HCT116 (cell line): Measurements from ENCODE around the gene DOP1B. TPM values are rescaled to one million over a fixed set of nuclear protein-coding genes. Genes with fewer than 3 reads are reported as not detected.

Experiments
- ATAC-seq: fragments of 200-7000 bp; cut with Tn5 transposase; 2 replicates; pipeline ENCODE4 v1.9.1; 2020; ENCODE audit warnings: mild to moderate bottlenecking, moderate library complexity
- BruUV-seq: library from RNA; stranded (reverse); fragments of 400-500 nt; replicated peaks from 2 replicates; lab custom pipeline; 2021; lab: Mats Ljungman, UMichigan
- CTCF ChIA-PET: fragments of 300-600 bp; sonication (Branson Sonifier 250); formaldehyde crosslinking; loops from one replicate; lab custom pipeline; 2021; ENCODE audit warnings: antibody characterized with exemption; lab: Charles Lee
- POLR2A ChIA-PET: fragments of 300-600, 350-600 bp; sonication (Branson Sonifier 250); formaldehyde crosslinking; loops from one replicate; lab custom pipeline; 2021; ENCODE audit warnings: antibody characterized with exemption; lab: Charles Lee
- RAD21 ChIA-PET, 2 experiments: fragments of 300-600 bp; sonication (Branson Sonifier 250); formaldehyde crosslinking; loops; one replicate each; lab custom pipeline; 2023; ENCODE audit warnings: low total read pairs in 2 of 2; ENCODE audit not compliant: uncharacterized antibody in 2 of 2, unreplicated experiment in 2 of 2, low non-redundant PET in 1 of 2; lab: Charles Lee
- DNase-seq: peaks from one replicate; pipeline ENCODE4 v3.0.0-alpha.2; 2010; ENCODE audit warnings: low read depth, low spot score
- H2AFZ ChIP-seq: fragments of 200-600 bp; shearing (Covaris generic), sonication (generic); 2 replicates; pipeline ENCODE4 v1.6.1; 2017; ENCODE audit warnings: low read depth, mixed run types, mixed read lengths, antibody characterized with exemption, low read length; ENCODE audit not compliant: poor library complexity, severe bottlenecking
- H3K27ac ChIP-seq: 2 replicates; pipeline ENCODE4 v1.5.1; 2012; ENCODE audit warnings: low read depth, low read length
- H3K27me3 ChIP-seq: fragments of 200-600 bp; sonication (generic); 2 replicates; pipeline ENCODE4 v1.6.1; 2016; ENCODE audit warnings: mixed run types, low read length, mixed read lengths; ENCODE audit not compliant: insufficient read depth
- H3K36me3 ChIP-seq, 2 experiments: fragments of 200-500 bp in 1 of 2; fragments of 200-600 bp in 1 of 2; sonication (Bioruptor generic) in 1 of 2; sonication (generic) in 1 of 2; 2 replicates each; pipeline versions ENCODE4 v1.5.1 to v1.6.1; 2014 to 2016; ENCODE audit warnings: low read length in 2 of 2, inconsistent platforms in 1 of 2, mixed read lengths in 1 of 2, mixed run types in 1 of 2; ENCODE audit not compliant: insufficient read depth in 2 of 2, control insufficient read depth in 1 of 2
- H3K4me1 ChIP-seq, 2 experiments: fragments of 200-600 bp in 1 of 2; sonication (generic) in 1 of 2; 2 replicates each; pipeline versions ENCODE4 v1.5.1 to v1.6.1; 2012 to 2017; ENCODE audit warnings: low read length in 2 of 2, inconsistent platforms in 1 of 2, mild to moderate bottlenecking in 1 of 2, mixed read lengths in 1 of 2, mixed run types in 1 of 2, moderate library complexity in 1 of 2; ENCODE audit not compliant: insufficient read depth in 2 of 2, control insufficient read depth in 1 of 2
- H3K4me2 ChIP-seq: fragments of 200-600 bp; sonication (generic); 2 replicates; pipeline ENCODE4 v1.6.1; 2017; ENCODE audit warnings: mixed run types, low read length, mixed read lengths
- H3K4me3 ChIP-seq, 2 experiments: fragments of 200-600 bp in 1 of 2; sonication (generic) in 1 of 2; replicated peaks in 1 of 2; 2 replicates each; pipeline ENCODE4 v1.5.1; 2011 to 2016; ENCODE audit warnings: low read length in 2 of 2, control low read depth in 1 of 2, low read depth in 1 of 2, mild to moderate bottlenecking in 1 of 2, mixed read lengths in 1 of 2, mixed run types in 1 of 2
- H3K79me2 ChIP-seq: fragments of 200-600 bp; sonication (generic); 2 replicates; pipeline ENCODE4 v1.6.1; 2017; ENCODE audit warnings: mild to moderate bottlenecking, mixed run types, low read length, moderate library complexity, mixed read lengths; ENCODE audit not compliant: insufficient read depth
- H3K9ac ChIP-seq: fragments of 200-600 bp; sonication (generic); 2 replicates; pipeline ENCODE4 v1.6.1; 2016; ENCODE audit warnings: low read length, mixed read lengths
- H3K9me2 ChIP-seq: fragments of 200-600 bp; sonication (generic), shearing (Covaris generic); 2 replicates; pipeline ENCODE4 v1.6.1; 2017; ENCODE audit warnings: mixed run types, mild to moderate bottlenecking, moderate library complexity; ENCODE audit not compliant: insufficient read depth
- H3K9me3 ChIP-seq, 2 experiments: fragments of 200-500 bp in 1 of 2; fragments of 200-600 bp in 1 of 2; sonication (Bioruptor generic) in 1 of 2; sonication (generic) in 1 of 2; 2 replicates each; pipeline ENCODE4 v1.6.1; 2014 to 2017; ENCODE audit warnings: low read length in 2 of 2, mixed read lengths in 2 of 2, inconsistent platforms in 1 of 2, low read depth in 1 of 2, mild to moderate bottlenecking in 1 of 2, mixed run types in 1 of 2, moderate library complexity in 1 of 2; ENCODE audit not compliant: control insufficient read depth in 1 of 2, insufficient read depth in 1 of 2
- H4K20me1 ChIP-seq: fragments of 200-600 bp; sonication (generic), shearing (Covaris generic); 2 replicates; pipeline ENCODE4 v1.6.1; 2017; ENCODE audit warnings: mixed run types, mild to moderate bottlenecking, moderate library complexity; ENCODE audit not compliant: insufficient read depth
- ATF3 ChIP-seq: IDR thresholded peaks from 2 replicates; pipeline ENCODE4 v1.6.1; 2012
- EGR1 ChIP-seq: IDR thresholded peaks from 2 replicates; pipeline ENCODE4 v1.6.1; 2012; ENCODE audit warnings: low read depth
- ELF1 ChIP-seq: IDR thresholded peaks from 2 replicates; pipeline ENCODE4 v1.6.1; 2012; ENCODE audit warnings: low read depth, borderline replicate concordance
- EZH2 ChIP-seq: fragments of 200-600 bp; sonication (generic); IDR thresholded peaks from 2 replicates; pipeline ENCODE4 v1.6.1; 2017; ENCODE audit warnings: antibody characterized with exemption, mixed run types
- EZH2phosphoT487 ChIP-seq: fragments of 200-600 bp; IDR thresholded peaks from 2 replicates; pipeline ENCODE4 v1.6.1; 2018; ENCODE audit warnings: antibody characterized with exemption, borderline replicate concordance
- FOSL1 ChIP-seq: IDR thresholded peaks from 2 replicates; pipeline ENCODE4 v1.6.1; 2012; ENCODE audit warnings: low read depth
- JUND ChIP-seq: IDR thresholded peaks from 2 replicates; pipeline ENCODE4 v1.6.1; 2012
- MAX ChIP-seq: IDR thresholded peaks from 2 replicates; pipeline ENCODE4 v1.6.1; 2012
- POLR2A ChIP-seq: IDR thresholded peaks from 2 replicates; pipeline ENCODE4 v1.7.0; 2011; ENCODE audit warnings: borderline replicate concordance; ENCODE audit not compliant: insufficient read depth, insufficient read length; ENCODE audit errors: extremely low read depth
- POLR2AphosphoS5 ChIP-seq: IDR thresholded peaks from 2 replicates; pipeline ENCODE4 v1.6.1; 2011; ENCODE audit warnings: mild to moderate bottlenecking, low read depth, low read length, moderate library complexity
- RAD21 ChIP-seq: IDR thresholded peaks from 2 replicates; pipeline ENCODE4 v1.6.1; 2012; ENCODE audit warnings: low read depth, mild to moderate bottlenecking
- REST ChIP-seq: IDR thresholded peaks from 2 replicates; pipeline ENCODE4 v1.6.1; 2012; ENCODE audit warnings: low read depth
- SIN3A ChIP-seq: IDR thresholded peaks from 2 replicates; pipeline ENCODE4 v1.6.1; 2012; ENCODE audit warnings: low read depth
- SP1 ChIP-seq: IDR thresholded peaks from 2 replicates; pipeline ENCODE4 v1.6.1; 2012; ENCODE audit warnings: low read depth
- SRF ChIP-seq: IDR thresholded peaks from 2 replicates; pipeline ENCODE4 v1.6.1; 2012; ENCODE audit warnings: low read depth
- TCF7L2 ChIP-seq: IDR thresholded peaks from 2 replicates; pipeline ENCODE4 v1.7.0; 2011; ENCODE audit warnings: borderline replicate concordance, inconsistent platforms; ENCODE audit not compliant: insufficient read depth, insufficient read length; ENCODE audit errors: extremely low read depth
- YY1 ChIP-seq: IDR thresholded peaks from 2 replicates; pipeline ENCODE4 v1.6.1; 2011; ENCODE audit warnings: low read length, low read depth, moderate library complexity, mild to moderate bottlenecking; ENCODE audit not compliant: insufficient replicate concordance; ENCODE audit errors: extremely low read depth
- ZBTB33 ChIP-seq: IDR thresholded peaks from 2 replicates; pipeline ENCODE4 v1.6.1; 2011; ENCODE audit warnings: mild to moderate bottlenecking, low read length, moderate library complexity; ENCODE audit not compliant: insufficient replicate concordance; ENCODE audit errors: extremely low read depth
- ZFX ChIP-seq: fragments of 450-650 bp; IDR thresholded peaks from 2 replicates; pipeline ENCODE4 v1.6.1; 2017
- ZNF274 ChIP-seq: fragments of 200-500 bp; sonication (Bioruptor generic); IDR thresholded peaks from 2 replicates; pipeline ENCODE4 v1.6.1; 2014; ENCODE audit warnings: mild to moderate bottlenecking, low read depth, low read length, inconsistent platforms
- intact Hi-C: fragments of 100-400 bp; cut with micrococcal nuclease; formaldehyde crosslinking; loops from 2 replicates; pipeline ENCODE4 v1.10.0; 2022
- total RNA-seq: library from RNA; stranded (reverse); gene quantifications from one replicate; pipeline ENCODE4 v1.2.1, GENCODE V29; 2021; ENCODE audit not compliant: unreplicated experiment

The DOP1B gene
- total RNA-seq, 1 experiment from 2014 or later, result 15.4 TPM

- no peaks in the 10 kb centered on the region for H3K79me2 ChIP-seq
- H3K4me3 ChIP-seq, result no peak overlapping the region
- no TSS peak for BruUV-seq
- POLR2A ChIA-PET, result no interaction called here
- no peak overlapping the region for H2AFZ ChIP-seq
- no peaks in the 10 kb centered on the region for H3K27me3 ChIP-seq
- ATAC-seq, result no peak
- CTCF ChIA-PET, result no interaction called here
- TF ChIP-seq JUND, result no peak
- no peak for TF ChIP-seq EZH2
- TF ChIP-seq SP1, result no peak
- TF ChIP-seq YY1, result no peak
- no peak for TF ChIP-seq ZFX
- TF ChIP-seq MAX, result no peak
- TF ChIP-seq EGR1, result no peak
- TF ChIP-seq SIN3A, result no peak
- TF ChIP-seq TCF7L2, result no peak
- no peak for TF ChIP-seq ELF1
- no peak for TF ChIP-seq POLR2AphosphoS5
- no peak for TF ChIP-seq RAD21
- no peak for TF ChIP-seq FOSL1
- no peak for TF ChIP-seq EZH2phosphoT487
- TF ChIP-seq POLR2A, result no peak
- TF ChIP-seq ZNF274, result no peak
- TF ChIP-seq SRF, result no peak
- TF ChIP-seq REST, result no peak
- TF ChIP-seq ATF3, result no peak
- no peak for TF ChIP-seq ZBTB33
- no peak for DNase-seq
- no peak overlapping the region for H3K27ac ChIP-seq
- H3K9ac ChIP-seq, result no peak overlapping the region
- no peak overlapping the region for H3K4me2 ChIP-seq
- H3K36me3 ChIP-seq, result no peaks in the 10 kb centered on the region
- peaks cover 0 to 10% of the 10 kb centered on the region in 2 experiments; a peak in 3 of 4 replicates for H3K4me1 ChIP-seq
- RAD21 ChIA-PET, result no interaction called here
- no peaks in the 10 kb centered on the region for H3K9me3 ChIP-seq
- H4K20me1 ChIP-seq, result no peaks in the 10 kb centered on the region
- H3K9me2 ChIP-seq, result no peaks in the 10 kb centered on the region
- intact Hi-C loops, result no loop called here
Observed at GRCh38 chr21:36117286-36117741, 39.3 kb upstream of the DOP1B start.
